Adipocyte (in vitro differentiated cells): Measurements from ENCODE around the gene PDCD1.

Experiments
- DNase-seq: peaks from one replicate; pipeline ENCODE4 v3.0.0-alpha.2; 2015; ENCODE audit warnings: low read depth
- H3K27me3 ChIP-seq: replicated peaks from 2 replicates; pipeline ENCODE4 v1.7.0; 2013; ENCODE audit warnings: mild to moderate bottlenecking, low read length, moderate library complexity; ENCODE audit not compliant: control insufficient read depth, insufficient read depth
- H3K36me3 ChIP-seq: 2 replicates; pipeline ENCODE4 v1.7.0; 2013; ENCODE audit warnings: low read length, mild to moderate bottlenecking, moderate library complexity; ENCODE audit not compliant: control insufficient read depth, insufficient read depth, severe bottlenecking
- H3K4me1 ChIP-seq: 2 replicates; pipeline ENCODE4 v1.7.0; 2013; ENCODE audit warnings: mild to moderate bottlenecking, low read length, moderate library complexity; ENCODE audit not compliant: control insufficient read depth, insufficient read depth
- H3K4me3 ChIP-seq: 2 replicates; pipeline ENCODE4 v1.7.0; 2013; ENCODE audit warnings: mild to moderate bottlenecking, low read length, moderate library complexity
- H3K9ac ChIP-seq: 2 replicates; pipeline ENCODE4 v1.7.0; 2013; ENCODE audit warnings: mild to moderate bottlenecking, low read length, moderate library complexity
- H3K9me3 ChIP-seq: 2 replicates; pipeline ENCODE4 v1.7.0; 2013; ENCODE audit warnings: mild to moderate bottlenecking, low read length, moderate library complexity; ENCODE audit not compliant: control insufficient read depth

The PDCD1 gene

GRCh38 chr2:241894056-241894641 lies 35.5 kb upstream of the PDCD1 start:
- Histone ChIP-seq H3K27me3 (no peaks in the 10 kb centered on the region), H3K36me3 (no peaks in the 10 kb centered on the region)
- DNase-seq: no peak

GRCh38 chr2:241893265-241893664 lies 34.6 kb upstream of the PDCD1 start:
- Histone ChIP-seq H3K4me3 (no peak overlapping the region), H3K9me3 (no peaks in the 10 kb centered on the region), H3K4me1 (peaks cover 11% of the 10 kb centered on the region), H3K27me3 (no peaks in the 10 kb centered on the region), H3K36me3 (no peaks in the 10 kb centered on the region), H3K9ac (no peak overlapping the region)
- DNase-seq: no peak

More at GRCh38 chr2:241894056-241894641, 35.5 kb upstream of the PDCD1 start:
- Histone ChIP-seq H3K9me3 (no peaks in the 10 kb centered on the region), H3K4me1 (peaks cover 14% of the 10 kb centered on the region), H3K9ac (no peak overlapping the region), H3K4me3 (no peak overlapping the region)

GRCh38 chr2:241892299-241893137 lies 33.8 kb upstream of the PDCD1 start:
- no peaks in the 10 kb centered on the region for H3K27me3 ChIP-seq
- peaks cover 11% of the 10 kb centered on the region for H3K4me1 ChIP-seq
- H3K9ac ChIP-seq: no peak overlapping the region
- no peaks in the 10 kb centered on the region for H3K36me3 ChIP-seq
- H3K4me3 ChIP-seq: no peak overlapping the region
- no peak for DNase-seq
- H3K9me3 ChIP-seq: no peaks in the 10 kb centered on the region

GRCh38 chr2:241891988-241892298 lies 33.2 kb upstream of the PDCD1 start:
- Histone ChIP-seq H3K27me3 (no peaks in the 10 kb centered on the region), H3K9ac (no peak overlapping the region), H3K4me1 (peaks cover 11% of the 10 kb centered on the region), H3K9me3 (no peaks in the 10 kb centered on the region), H3K4me3 (no peak overlapping the region), H3K36me3 (no peaks in the 10 kb centered on the region)
- DNase-seq: no peak

- Histone ChIP-seq H3K4me3 (no peak overlapping the region), H3K27me3 (no peaks in the 10 kb centered on the region), H3K9ac (no peak overlapping the region), H3K36me3 (no peaks in the 10 kb centered on the region), H3K9me3 (no peaks in the 10 kb centered on the region), H3K4me1 (peaks cover 11% of the 10 kb centered on the region)
- DNase-seq: no peak
Measured at GRCh38 chr2:241891315-241891987, 32.8 kb upstream of the PDCD1 start.

GRCh38 chr2:241890524-241891235 lies 32.0 kb upstream of the PDCD1 start:
- H3K9ac ChIP-seq: no peak overlapping the region
- H3K4me3 ChIP-seq: no peak overlapping the region
- no peaks in the 10 kb centered on the region for H3K36me3 ChIP-seq
- H3K4me1 ChIP-seq: peaks cover 11% of the 10 kb centered on the region
- no peak for DNase-seq
- H3K27me3 ChIP-seq: no peaks in the 10 kb centered on the region
- H3K9me3 ChIP-seq: no peaks in the 10 kb centered on the region

GRCh38 chr2:241888641-241889040 lies 29.9 kb upstream of the PDCD1 start:
- Histone ChIP-seq H3K4me3 (no peak overlapping the region), H3K9me3 (no peaks in the 10 kb centered on the region), H3K36me3 (no peaks in the 10 kb centered on the region), H3K27me3 (no peaks in the 10 kb centered on the region), H3K4me1 (peaks cover 11% of the 10 kb centered on the region), H3K9ac (no peak overlapping the region)
- DNase-seq: no peak

- Histone ChIP-seq H3K27me3 (no peaks in the 10 kb centered on the region), H3K4me1 (peaks cover 14% of the 10 kb centered on the region), H3K36me3 (no peaks in the 10 kb centered on the region), H3K9ac (no peak overlapping the region), H3K4me3 (no peak overlapping the region), H3K9me3 (no peaks in the 10 kb centered on the region)
- no peak for DNase-seq
Measured at GRCh38 chr2:241887806-241888522, 29.3 kb upstream of the PDCD1 start.

GRCh38 chr2:241886840-241887447 lies 28.2 kb upstream of the PDCD1 start:
- Histone ChIP-seq H3K36me3 (no peaks in the 10 kb centered on the region), H3K4me1 (peaks cover 15% of the 10 kb centered on the region)

GRCh38 chr2:241885946-241886643 lies 27.4 kb upstream of the PDCD1 start:
- DNase-seq: no peak
- H3K4me3 ChIP-seq: no peak overlapping the region
- no peak overlapping the region for H3K9ac ChIP-seq
- no peaks in the 10 kb centered on the region for H3K27me3 ChIP-seq
- H3K36me3 ChIP-seq: no peaks in the 10 kb centered on the region
- H3K9me3 ChIP-seq: no peaks in the 10 kb centered on the region
- H3K4me1 ChIP-seq: peaks cover 17% of the 10 kb centered on the region

More at GRCh38 chr2:241886840-241887447, 28.2 kb upstream of the PDCD1 start:
- DNase-seq: no peak
- Histone ChIP-seq H3K27me3 (no peaks in the 10 kb centered on the region), H3K9ac (no peak overlapping the region), H3K9me3 (no peaks in the 10 kb centered on the region), H3K4me3 (no peak overlapping the region)
